Fibroblast of lung (primary cell): ENCODE measurements around the gene AKAP12. TPM values are rescaled to one million over a fixed set of nuclear protein-coding genes. Genes with fewer than 3 reads are reported as not detected.

Source experiments
- DNase-seq, 2 donors: peaks; one replicate each; pipeline versions ENCODE4 v3.0.0 to v3.0.0-alpha.2; 2010; ENCODE audit warnings: low read depth in 2 of 2
- H2AFZ ChIP-seq: 2 replicates; pipeline ENCODE4 v1.5.1; 2012; ENCODE audit warnings: low read length, control low read depth, inconsistent platforms
- H3K27ac ChIP-seq: 2 replicates; pipeline ENCODE4 v1.5.1; 2011; ENCODE audit warnings: low read length, control low read depth; ENCODE audit not compliant: insufficient read depth
- H3K27me3 ChIP-seq: 2 replicates; pipeline ENCODE4 v1.5.1; 2011; ENCODE audit warnings: mild to moderate bottlenecking, low read length; ENCODE audit not compliant: control insufficient read depth, insufficient read depth
- H3K36me3 ChIP-seq: 2 replicates; pipeline ENCODE4 v1.5.1; 2011; ENCODE audit warnings: low read length; ENCODE audit not compliant: control insufficient read depth, insufficient read depth
- H3K4me1 ChIP-seq: 2 replicates; pipeline ENCODE4 v1.5.1; 2011; ENCODE audit warnings: low read length; ENCODE audit not compliant: control insufficient read depth, insufficient read depth; ENCODE audit errors: extremely low read depth
- H3K4me2 ChIP-seq: 2 replicates; pipeline ENCODE4 v1.5.1; 2011; ENCODE audit warnings: low read length, control low read depth; ENCODE audit not compliant: insufficient read depth; ENCODE audit errors: extremely low read depth
- H3K4me3 ChIP-seq, 4 experiments: fragments of 200-600 bp in 1 of 4; sonication (generic) in 1 of 4; replicated peaks in 1 of 4; 2 replicates each; pipeline ENCODE4 v1.5.1; 2011 to 2016; ENCODE audit warnings: low read length in 4 of 4, low read depth in 3 of 4, mild to moderate bottlenecking in 3 of 4, control low read depth in 2 of 4, inconsistent platforms in 1 of 4, mixed read lengths in 1 of 4; ENCODE audit not compliant: insufficient read depth in 1 of 4; ENCODE audit errors: control extremely low read depth in 1 of 4
- H3K79me2 ChIP-seq: 2 replicates; pipeline ENCODE4 v1.5.1; 2012; ENCODE audit warnings: mild to moderate bottlenecking, low read length, inconsistent platforms; ENCODE audit not compliant: control insufficient read depth, insufficient read depth
- H3K9ac ChIP-seq: 2 replicates; pipeline ENCODE4 v1.5.1; 2011; ENCODE audit warnings: mild to moderate bottlenecking, low read length, control low read depth; ENCODE audit not compliant: insufficient read depth
- H3K9me3 ChIP-seq: 2 replicates; pipeline ENCODE4 v1.5.1; 2012; ENCODE audit warnings: low read depth, low read length; ENCODE audit not compliant: control insufficient read depth, insufficient read depth
- H4K20me1 ChIP-seq: 2 replicates; pipeline ENCODE4 v1.5.1; 2011; ENCODE audit warnings: low read length; ENCODE audit not compliant: control insufficient read depth, insufficient read depth; ENCODE audit errors: extremely low read depth
- EZH2 ChIP-seq: IDR thresholded peaks from 2 replicates; pipeline ENCODE4 v1.5.1; 2012; ENCODE audit warnings: low read length, control low read depth, mild to moderate bottlenecking; ENCODE audit errors: missing control alignments
- polyA minus RNA-seq: library from RNA; depleted of rRNA, polyadenylated mRNA; stranded (reverse); fragments of >200 nt; gene quantifications from 2 replicates; pipeline ENCODE4 v1.2.3, GENCODE V29; 2011; ENCODE audit warnings: low replicate concordance
- polyA plus RNA-seq, 2 donors: library from polyadenylated mRNA; depleted of rRNA in 1 of 2; stranded (reverse) in 1 of 2; unstranded in 1 of 2; fragments of >200 nt; gene quantifications; 2 replicates each; pipeline ENCODE4 v1.2.1, GENCODE V29; 2011 to 2012; ENCODE audit warnings: missing spikeins in 1 of 2
- total RNA-seq: library from RNA; depleted of rRNA; stranded (reverse); fragments of >200 nt; gene quantifications from 2 replicates; pipeline ENCODE4 v1.2.1, GENCODE V29; 2014
- TF ChIP-seq, protein P1 (sequence below), 2 donors: IDR thresholded peaks in 1 of 2; conservative IDR thresholded peaks in 1 of 2; 1 replicate in 1 of 2; 2 replicates in 1 of 2; pipeline ENCODE4 v1.5.1; 2011 to 2012; ENCODE audit warnings: low read length in 2 of 2, control low read depth in 1 of 2, inconsistent platforms in 1 of 2, low read depth in 1 of 2, mild to moderate bottlenecking in 1 of 2

The AKAP12 gene, protein sequence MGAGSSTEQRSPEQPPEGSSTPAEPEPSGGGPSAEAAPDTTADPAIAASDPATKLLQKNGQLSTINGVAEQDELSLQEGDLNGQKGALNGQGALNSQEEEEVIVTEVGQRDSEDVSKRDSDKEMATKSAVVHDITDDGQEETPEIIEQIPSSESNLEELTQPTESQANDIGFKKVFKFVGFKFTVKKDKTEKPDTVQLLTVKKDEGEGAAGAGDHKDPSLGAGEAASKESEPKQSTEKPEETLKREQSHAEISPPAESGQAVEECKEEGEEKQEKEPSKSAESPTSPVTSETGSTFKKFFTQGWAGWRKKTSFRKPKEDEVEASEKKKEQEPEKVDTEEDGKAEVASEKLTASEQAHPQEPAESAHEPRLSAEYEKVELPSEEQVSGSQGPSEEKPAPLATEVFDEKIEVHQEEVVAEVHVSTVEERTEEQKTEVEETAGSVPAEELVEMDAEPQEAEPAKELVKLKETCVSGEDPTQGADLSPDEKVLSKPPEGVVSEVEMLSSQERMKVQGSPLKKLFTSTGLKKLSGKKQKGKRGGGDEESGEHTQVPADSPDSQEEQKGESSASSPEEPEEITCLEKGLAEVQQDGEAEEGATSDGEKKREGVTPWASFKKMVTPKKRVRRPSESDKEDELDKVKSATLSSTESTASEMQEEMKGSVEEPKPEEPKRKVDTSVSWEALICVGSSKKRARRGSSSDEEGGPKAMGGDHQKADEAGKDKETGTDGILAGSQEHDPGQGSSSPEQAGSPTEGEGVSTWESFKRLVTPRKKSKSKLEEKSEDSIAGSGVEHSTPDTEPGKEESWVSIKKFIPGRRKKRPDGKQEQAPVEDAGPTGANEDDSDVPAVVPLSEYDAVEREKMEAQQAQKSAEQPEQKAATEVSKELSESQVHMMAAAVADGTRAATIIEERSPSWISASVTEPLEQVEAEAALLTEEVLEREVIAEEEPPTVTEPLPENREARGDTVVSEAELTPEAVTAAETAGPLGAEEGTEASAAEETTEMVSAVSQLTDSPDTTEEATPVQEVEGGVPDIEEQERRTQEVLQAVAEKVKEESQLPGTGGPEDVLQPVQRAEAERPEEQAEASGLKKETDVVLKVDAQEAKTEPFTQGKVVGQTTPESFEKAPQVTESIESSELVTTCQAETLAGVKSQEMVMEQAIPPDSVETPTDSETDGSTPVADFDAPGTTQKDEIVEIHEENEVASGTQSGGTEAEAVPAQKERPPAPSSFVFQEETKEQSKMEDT (N-terminal part only)
- total RNA-seq: 65.5 and 68.5 TPM in 2 replicates
- 87.7 and 133 TPM in 2 replicates for polyA plus RNA-seq
- polyA plus RNA-seq (2012): 84.1 and 140 TPM in 2 replicates
- 14.8 and 24.1 TPM in 2 replicates for polyA minus RNA-seq

DNA sequence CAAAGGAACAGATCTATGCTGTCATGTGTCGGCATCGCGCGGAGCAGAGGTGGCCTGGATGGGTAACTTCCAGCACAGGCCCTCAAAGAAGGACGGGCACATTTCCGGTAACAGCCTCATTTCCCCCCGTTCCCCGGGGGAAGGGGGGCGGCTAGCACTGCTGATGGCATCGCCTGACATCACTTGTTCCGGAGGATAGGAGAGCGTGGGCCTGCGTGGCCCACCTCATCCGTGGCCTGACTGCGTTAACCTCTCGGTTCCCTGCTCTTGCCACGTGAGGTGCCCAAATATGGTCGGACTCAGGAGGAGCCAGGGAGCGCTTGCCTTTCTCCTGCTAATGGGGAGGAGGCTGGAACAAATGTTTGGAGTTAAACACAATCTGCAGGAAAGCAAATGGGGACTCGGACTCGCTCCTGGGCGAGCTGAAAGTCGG is at the start of gene AKAP12:
AKAP12 (plus strand) TSS at position 365 of the 433 bp plus-strand sequence. CDS start 596 bp downstream, outside the sequence.
- Histone ChIP-seq H3K9ac (peak within 1 kb of the TSS; percentile 77), H3K4me2 (peak within 1 kb of the TSS; percentile 90), H2AFZ (peak within 1 kb of the TSS; percentile 72), H3K36me3 (no peaks in the 10 kb centered on the region), H3K79me2 (peaks cover 17% of the 10 kb centered on the region), H3K9me3 (no peaks in the 10 kb centered on the region), H3K4me3 (peak within 1 kb of the TSS; percentile 55 to 89 (median 82)), H3K4me1 (peaks cover 3% of the 10 kb centered on the region), H3K27ac (peak within 1 kb of the TSS; percentile 74), H4K20me1 (no peaks in the 10 kb centered on the region), H3K27me3 (no peaks in the 10 kb centered on the region)
- no peak for TF ChIP-seq EZH2
- TF ChIP-seq, protein P1, sequence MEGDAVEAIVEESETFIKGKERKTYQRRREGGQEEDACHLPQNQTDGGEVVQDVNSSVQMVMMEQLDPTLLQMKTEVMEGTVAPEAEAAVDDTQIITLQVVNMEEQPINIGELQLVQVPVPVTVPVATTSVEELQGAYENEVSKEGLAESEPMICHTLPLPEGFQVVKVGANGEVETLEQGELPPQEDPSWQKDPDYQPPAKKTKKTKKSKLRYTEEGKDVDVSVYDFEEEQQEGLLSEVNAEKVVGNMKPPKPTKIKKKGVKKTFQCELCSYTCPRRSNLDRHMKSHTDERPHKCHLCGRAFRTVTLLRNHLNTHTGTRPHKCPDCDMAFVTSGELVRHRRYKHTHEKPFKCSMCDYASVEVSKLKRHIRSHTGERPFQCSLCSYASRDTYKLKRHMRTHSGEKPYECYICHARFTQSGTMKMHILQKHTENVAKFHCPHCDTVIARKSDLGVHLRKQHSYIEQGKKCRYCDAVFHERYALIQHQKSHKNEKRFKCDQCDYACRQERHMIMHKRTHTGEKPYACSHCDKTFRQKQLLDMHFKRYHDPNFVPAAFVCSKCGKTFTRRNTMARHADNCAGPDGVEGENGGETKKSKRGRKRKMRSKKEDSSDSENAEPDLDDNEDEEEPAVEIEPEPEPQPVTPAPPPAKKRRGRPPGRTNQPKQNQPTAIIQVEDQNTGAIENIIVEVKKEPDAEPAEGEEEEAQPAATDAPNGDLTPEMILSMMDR (conservative IDR thresholded peaks at IDR 0.05 in 1 of 2, IDR thresholded peaks at IDR 0.05 in 1 of 2; ENCODE audit: low read depth in 1 of 2, low read length in 2 of 2): no peak
- DNase-seq: peak; percentile 71 to 75

DNA sequence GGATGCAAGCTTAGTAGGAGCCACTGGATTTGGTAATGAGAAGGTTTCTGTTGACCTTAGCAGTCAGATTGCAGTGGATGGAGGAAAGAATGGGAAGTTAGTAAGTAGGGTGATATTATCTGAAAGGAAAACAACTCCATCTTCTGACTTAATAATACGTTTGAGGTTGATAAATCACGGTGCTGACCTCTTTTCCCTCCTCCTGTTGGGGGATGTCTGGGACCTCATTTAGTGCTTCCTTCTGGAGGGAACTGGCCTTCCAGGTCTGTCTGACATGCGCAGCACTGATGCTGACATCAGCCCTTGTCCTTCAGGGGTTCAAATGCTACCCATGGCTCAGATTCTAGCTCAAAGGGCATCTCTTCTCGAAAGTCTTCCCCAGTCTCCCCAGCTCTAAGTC is 48.2 kb upstream of the AKAP12 start:
- H3K27me3 ChIP-seq: no peaks in the 10 kb centered on the region
- no peak overlapping the region for H2AFZ ChIP-seq
- no peak overlapping the region for H3K4me2 ChIP-seq
- H3K4me1 ChIP-seq: no peaks in the 10 kb centered on the region
- H3K27ac ChIP-seq: no peak overlapping the region
- H3K9me3 ChIP-seq: no peaks in the 10 kb centered on the region
- no peaks in the 10 kb centered on the region for H4K20me1 ChIP-seq
- no peaks in the 10 kb centered on the region for H3K36me3 ChIP-seq
- TF ChIP-seq EZH2: no peak
- TF ChIP-seq, protein P1 (conservative IDR thresholded peaks at IDR 0.05 in 1 of 2, IDR thresholded peaks at IDR 0.05 in 1 of 2; ENCODE audit: low read depth in 1 of 2, low read length in 2 of 2): no peak
- no peak overlapping the region for H3K9ac ChIP-seq
- no peak overlapping the region for H3K4me3 ChIP-seq
- H3K79me2 ChIP-seq: no peaks in the 10 kb centered on the region
- no peak for DNase-seq
